Forelimb muscle (tissue), 1 donor: ENCODE results near the gene KIT. TPM values are rescaled to one million over a fixed set of nuclear protein-coding genes. Genes with fewer than 3 reads are reported as not detected.
"Not testable (repeated sequence)": the region's sequence is repeated elsewhere in the genome, so short reads cannot be mapped to it uniquely, and the experiment has no call there.

ENCODE experiments used
- DNase-seq: peaks from one replicate; pipeline ENCODE4 v3.0.0-alpha.2; 2013; ENCODE audit warnings: low read depth
- polyA plus RNA-seq: library from polyadenylated mRNA; unstranded; fragments of 120-200 nt; gene quantifications from one replicate; pipeline ENCODE4 v1.2.1, GENCODE V29; 2013; ENCODE audit not compliant: insufficient read length

Gene KIT
- 8.4 TPM for polyA plus RNA-seq

- no peak for DNase-seq
These were observed at the start of gene KIT for GRCh38 chr4:54657551-54658251. Gene KIT (plus strand): TSS chr4:54657957. CDS start chr4:54658015, 58 bp downstream.

- no peak for DNase-seq
These were observed 48.4 kb upstream of the KIT start for GRCh38 chr4:54609310-54609709.

- DNase-seq = no peak
These were observed 43.6 kb upstream of the KIT start for GRCh38 chr4:54614149-54614548.

GRCh38 chr4:54620773-54621172 lies 37.0 kb upstream of the KIT start:
- DNase-seq = no peak

GRCh38 chr4:54625391-54625790 lies 32.4 kb upstream of the KIT start:
- no peak for DNase-seq

GRCh38 chr4:54626113-54626512 lies 31.6 kb upstream of the KIT start:
- no peak for DNase-seq

GRCh38 chr4:54632537-54632936 lies 25.2 kb upstream of the KIT start:
- DNase-seq = no peak

- not testable (repeated sequence) for DNase-seq
These were observed 24.5 kb upstream of the KIT start for GRCh38 chr4:54633102-54633740.

GRCh38 chr4:54635318-54635717 lies 22.4 kb upstream of the KIT start:
- no peak for DNase-seq

- DNase-seq = no peak
These were observed 20.4 kb upstream of the KIT start for GRCh38 chr4:54637325-54637724.

GRCh38 chr4:54641101-54641500 lies 16.7 kb upstream of the KIT start:
- not testable (repeated sequence) for DNase-seq

GRCh38 chr4:54643172-54643571 lies 14.6 kb upstream of the KIT start:
- DNase-seq = no peak

- DNase-seq = no peak
These were observed 13.6 kb upstream of the KIT start for GRCh38 chr4:54643958-54644751.

GRCh38 chr4:54645830-54646229 lies 11.9 kb upstream of the KIT start:
- DNase-seq = no peak

GRCh38 chr4:54647070-54647469 lies 10.7 kb upstream of the KIT start:
- no peak for DNase-seq

- DNase-seq = no peak
These were observed 6.7 kb upstream of the KIT start for GRCh38 chr4:54651050-54651449.

- no peak for DNase-seq
These were observed 3.0 kb upstream of the KIT start for GRCh38 chr4:54654753-54655152.

GRCh38 chr4:54657185-54657550 lies 589 bp upstream of the KIT start:
- DNase-seq = no peak

- DNase-seq = no peak
These were observed 716 bp downstream of the KIT start for GRCh38 chr4:54658252-54659093.

- no peak for DNase-seq
These were observed 1.6 kb downstream of the KIT start for GRCh38 chr4:54659313-54659712.

GRCh38 chr4:54659749-54660535 lies 2.2 kb downstream of the KIT start:
- no peak for DNase-seq
